A549 treated with AZD9567 at 1 μM for 4 hours (cell line): ENCODE results near the gene MDM4. TPM values are rescaled to one million over a fixed set of nuclear protein-coding genes. Genes with fewer than 3 reads are reported as not detected.

ENCODE experiments used
- total RNA-seq: library from RNA; stranded (reverse); fragments of 200-300 nt; extraction: Qiagen RNA extraction; gene quantifications from 5 replicates; pipeline ENCODE4 v1.2.3, GENCODE V29; 2022; ENCODE audit not compliant: insufficient read depth

MDM4 gene, protein sequence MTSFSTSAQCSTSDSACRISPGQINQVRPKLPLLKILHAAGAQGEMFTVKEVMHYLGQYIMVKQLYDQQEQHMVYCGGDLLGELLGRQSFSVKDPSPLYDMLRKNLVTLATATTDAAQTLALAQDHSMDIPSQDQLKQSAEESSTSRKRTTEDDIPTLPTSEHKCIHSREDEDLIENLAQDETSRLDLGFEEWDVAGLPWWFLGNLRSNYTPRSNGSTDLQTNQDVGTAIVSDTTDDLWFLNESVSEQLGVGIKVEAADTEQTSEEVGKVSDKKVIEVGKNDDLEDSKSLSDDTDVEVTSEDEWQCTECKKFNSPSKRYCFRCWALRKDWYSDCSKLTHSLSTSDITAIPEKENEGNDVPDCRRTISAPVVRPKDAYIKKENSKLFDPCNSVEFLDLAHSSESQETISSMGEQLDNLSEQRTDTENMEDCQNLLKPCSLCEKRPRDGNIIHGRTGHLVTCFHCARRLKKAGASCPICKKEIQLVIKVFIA
- total RNA-seq, result 3.6 to 6.4 TPM (median 4.9 TPM) in 5 replicates

DNA sequence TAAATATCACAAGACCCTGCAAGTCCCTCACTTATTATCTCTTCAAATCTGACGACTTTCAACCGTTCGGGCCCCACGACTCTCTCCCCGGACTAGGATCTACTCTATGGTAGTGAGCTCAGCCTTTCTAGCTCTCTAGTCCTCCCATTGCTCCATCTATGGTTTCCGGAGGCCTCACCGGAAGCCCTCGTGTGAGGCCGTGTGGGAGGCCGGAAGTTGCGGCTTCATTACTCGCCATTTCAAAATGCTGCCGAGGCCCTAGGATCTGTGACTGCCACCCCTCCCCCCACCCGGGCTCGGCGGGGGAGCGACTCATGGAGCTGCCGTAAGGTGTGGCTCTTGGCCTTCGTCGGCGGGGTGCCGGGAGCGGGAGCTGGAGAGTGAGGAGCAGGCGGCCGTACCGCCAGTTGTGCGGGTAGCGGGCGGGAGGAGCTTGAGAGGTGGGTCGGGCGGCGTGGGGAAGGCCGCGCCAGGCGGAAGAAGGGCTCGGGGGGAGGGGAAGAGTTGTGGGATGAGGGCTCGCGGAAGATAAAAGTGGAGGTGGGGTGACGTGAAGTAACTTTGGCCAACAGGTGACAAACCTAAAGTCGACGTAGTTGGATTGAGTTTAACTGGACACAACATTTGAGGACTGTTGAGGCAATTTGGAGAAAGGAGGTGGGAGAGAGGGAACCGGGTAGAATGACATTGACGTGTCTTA lies at the start of gene MDM4:
Gene MDM4 (plus strand): TSS at position 227 of the 700 bp plus-strand sequence. CDS start 9,113 bp downstream, outside the sequence.

DNA sequence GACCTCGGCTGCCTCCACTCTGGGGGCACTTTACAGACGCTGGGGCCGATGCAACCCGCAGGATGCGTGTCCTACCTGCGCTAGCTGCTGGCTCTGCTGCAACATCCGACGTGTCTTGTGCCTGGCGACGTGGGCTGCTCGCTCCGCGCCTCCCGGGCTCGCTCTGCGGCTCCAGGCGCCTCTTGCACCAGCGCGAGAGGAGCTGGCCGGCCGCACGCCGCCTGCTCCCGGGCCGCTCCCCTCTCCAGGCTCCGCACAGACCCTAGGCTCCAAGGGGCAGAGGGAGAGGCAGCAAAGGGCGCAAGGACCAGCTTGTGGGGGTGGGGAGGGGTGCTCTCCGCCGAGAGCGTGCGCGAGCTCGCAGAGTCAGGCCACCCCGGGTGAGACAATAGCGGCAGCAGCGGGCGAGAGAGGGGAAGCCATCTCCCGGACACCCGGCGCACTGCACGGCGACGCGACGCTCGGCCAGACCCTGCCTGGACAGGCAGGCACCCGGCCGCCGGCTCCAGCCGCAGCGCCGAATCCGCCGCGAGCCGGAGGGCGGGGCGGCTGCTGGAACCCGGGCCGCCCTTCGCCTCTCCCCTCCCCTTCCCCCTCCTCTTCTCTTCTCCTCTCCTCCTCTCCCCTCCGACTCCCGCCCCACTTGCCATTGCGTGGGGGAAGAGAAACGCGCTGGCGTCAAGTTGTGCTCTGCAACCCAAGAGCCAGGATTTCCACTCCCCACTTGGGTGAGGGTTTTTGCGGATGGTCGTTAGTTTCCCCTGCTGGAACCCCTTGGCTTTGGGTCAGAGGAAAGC lies 21.7 kb upstream of the MDM4 start, which contains the start of gene PIK3C2B:
Gene PIK3C2B (minus strand): TSS at position 525 of the 797 bp plus-strand sequence. CDS start 25,003 bp downstream, outside the sequence.

Other genes with a start within 250 kb of the MDM4 start
- gene PLEKHA6, start 156.5 kb upstream of the MDM4 start, total RNA-seq, result 11.0 to 30.8 TPM (median 28.1 TPM) in 5 replicates
- gene PPP1R15B, start 104.6 kb upstream of the MDM4 start, total RNA-seq, result 24.4 to 32.7 TPM (median 25.4 TPM) in 5 replicates
- gene PIK3C2B, start 21.6 kb upstream of the MDM4 start, total RNA-seq, result 4.5 to 7.2 TPM (median 6.7 TPM) in 5 replicates
- 12.6 to 18.6 TPM (median 14.4 TPM) in 5 replicates for gene LRRN2, start 169.3 kb downstream of the MDM4 start, total RNA-seq